ENCODE data around the gene AFF1. TPM values are rescaled to one million over a fixed set of nuclear protein-coding genes. Genes with fewer than 3 reads are reported as not detected.
"Not testable (repeated sequence)": the region's sequence is repeated elsewhere in the genome, so short reads cannot be mapped to it uniquely, and the experiment has no call there.

Gene AFF1
- total RNA-seq, 1 donor from 2014 or later, result 89.3 TPM

DNA sequence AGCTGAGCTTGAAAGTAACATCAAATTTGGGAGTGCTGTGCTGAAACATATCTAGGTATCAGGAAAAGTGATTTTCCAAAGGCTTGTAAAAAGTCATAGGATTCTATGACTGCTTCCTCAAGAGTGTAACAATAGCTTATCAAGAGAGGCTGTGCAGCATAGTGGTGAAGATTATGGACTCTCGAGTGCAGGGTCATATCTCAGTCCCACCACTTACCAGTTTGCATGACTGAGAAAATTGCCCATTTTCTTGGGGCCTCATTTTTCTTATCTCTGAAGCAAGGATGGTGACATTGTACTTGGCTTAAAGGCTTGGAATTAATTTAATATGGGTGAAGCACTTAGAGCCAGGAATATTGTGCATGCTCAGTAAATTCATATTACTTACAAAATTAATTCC, 57.2 kb downstream of the AFF1 start:
- TF ChIP-seq, protein P1, sequence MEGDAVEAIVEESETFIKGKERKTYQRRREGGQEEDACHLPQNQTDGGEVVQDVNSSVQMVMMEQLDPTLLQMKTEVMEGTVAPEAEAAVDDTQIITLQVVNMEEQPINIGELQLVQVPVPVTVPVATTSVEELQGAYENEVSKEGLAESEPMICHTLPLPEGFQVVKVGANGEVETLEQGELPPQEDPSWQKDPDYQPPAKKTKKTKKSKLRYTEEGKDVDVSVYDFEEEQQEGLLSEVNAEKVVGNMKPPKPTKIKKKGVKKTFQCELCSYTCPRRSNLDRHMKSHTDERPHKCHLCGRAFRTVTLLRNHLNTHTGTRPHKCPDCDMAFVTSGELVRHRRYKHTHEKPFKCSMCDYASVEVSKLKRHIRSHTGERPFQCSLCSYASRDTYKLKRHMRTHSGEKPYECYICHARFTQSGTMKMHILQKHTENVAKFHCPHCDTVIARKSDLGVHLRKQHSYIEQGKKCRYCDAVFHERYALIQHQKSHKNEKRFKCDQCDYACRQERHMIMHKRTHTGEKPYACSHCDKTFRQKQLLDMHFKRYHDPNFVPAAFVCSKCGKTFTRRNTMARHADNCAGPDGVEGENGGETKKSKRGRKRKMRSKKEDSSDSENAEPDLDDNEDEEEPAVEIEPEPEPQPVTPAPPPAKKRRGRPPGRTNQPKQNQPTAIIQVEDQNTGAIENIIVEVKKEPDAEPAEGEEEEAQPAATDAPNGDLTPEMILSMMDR (IDR thresholded peaks at IDR 0.05; ENCODE audit: unreplicated experiment), result no peak
- DNase-seq (ENCODE audit: low spot score, unreplicated experiment), result no peak
- Mint-ChIP-seq H3K4me3 (ENCODE audit: low read depth) (no peak overlapping the region), H3K9me3 (ENCODE audit: low read depth) (peaks cover 16% of the 10 kb centered on the region), H3K4me1 (ENCODE audit: low read depth) (peaks cover 4% of the 10 kb centered on the region), H3K27ac (no peak overlapping the region), H3K36me3 (ENCODE audit: insufficient read depth) (peaks cover 21% of the 10 kb centered on the region), H3K27me3 (no peaks in the 10 kb centered on the region)

DNA sequence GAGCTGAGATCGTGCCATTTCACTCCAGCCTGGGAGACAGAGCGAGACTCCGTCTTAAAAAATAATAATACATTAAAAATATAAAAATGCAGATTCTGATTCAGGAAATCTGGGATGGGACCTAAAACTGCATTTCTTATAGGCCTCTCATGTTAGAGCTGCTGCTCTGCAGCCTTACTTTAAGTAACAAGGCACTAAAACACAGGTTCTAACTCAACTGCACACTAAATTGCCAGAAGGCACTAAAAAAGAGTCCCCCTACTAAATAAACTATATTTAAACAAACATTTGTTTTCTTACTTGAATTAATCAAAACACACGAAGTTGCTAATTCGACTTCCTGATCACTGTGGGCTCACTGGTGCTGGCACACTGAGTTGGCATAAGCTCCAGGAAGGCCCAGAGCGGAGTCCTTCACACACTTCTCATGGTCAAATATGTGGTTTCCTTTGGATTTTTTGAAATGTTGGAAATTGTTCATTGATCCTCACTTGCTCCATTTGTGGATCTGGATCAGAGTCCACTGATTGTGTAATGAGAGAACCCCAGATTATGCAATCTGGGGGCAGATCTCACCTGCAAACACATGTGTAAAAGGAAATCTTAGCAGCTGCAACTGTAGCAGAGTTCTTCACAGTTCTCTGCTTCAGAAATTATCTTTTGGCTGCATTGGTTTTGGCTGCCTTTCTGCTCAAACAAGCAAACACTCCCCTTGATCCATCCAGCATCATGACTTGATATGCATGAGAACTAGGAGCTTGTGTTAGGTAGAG, 59.3 kb downstream of the AFF1 start:
- H3K27ac Mint-ChIP-seq, result no peak overlapping the region
- no peak for DNase-seq (ENCODE audit: low spot score, unreplicated experiment)
- peaks cover 4% of the 10 kb centered on the region for H3K4me1 Mint-ChIP-seq (ENCODE audit: low read depth)
- H3K27me3 Mint-ChIP-seq, result no peaks in the 10 kb centered on the region
- H3K36me3 Mint-ChIP-seq (ENCODE audit: insufficient read depth), result peaks cover 11% of the 10 kb centered on the region
- TF ChIP-seq, protein P1 (IDR thresholded peaks at IDR 0.05; ENCODE audit: unreplicated experiment), result no peak
- H3K9me3 Mint-ChIP-seq (ENCODE audit: low read depth), result peaks cover 7% of the 10 kb centered on the region
- H3K4me3 Mint-ChIP-seq (ENCODE audit: low read depth), result no peak overlapping the region

DNA sequence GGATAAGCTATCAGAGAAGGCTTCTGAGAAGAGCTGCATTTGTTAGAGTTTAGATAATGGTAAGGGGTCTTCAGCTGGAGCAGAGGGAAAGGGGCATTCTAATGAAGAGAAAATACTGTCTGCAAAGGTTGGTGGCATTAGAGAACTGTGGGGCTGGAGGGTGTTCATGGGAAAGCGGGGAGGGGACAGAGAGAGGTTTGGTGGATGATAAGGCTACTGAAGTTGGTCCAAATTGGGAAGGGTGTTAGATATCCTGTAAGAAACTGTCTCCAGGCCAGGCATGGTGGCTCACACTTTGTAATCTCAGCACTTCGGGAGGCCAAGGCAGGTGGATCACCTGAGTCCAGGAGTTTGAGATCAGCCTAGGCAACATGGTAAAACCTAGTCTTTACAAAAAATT, 59.9 kb downstream of the AFF1 start:
- TF ChIP-seq, protein P1 (IDR thresholded peaks at IDR 0.05; ENCODE audit: unreplicated experiment), result no peak
- no peak overlapping the region for H3K27ac Mint-ChIP-seq
- H3K27me3 Mint-ChIP-seq, result no peaks in the 10 kb centered on the region
- H3K4me3 Mint-ChIP-seq (ENCODE audit: low read depth), result no peak overlapping the region
- H3K36me3 Mint-ChIP-seq (ENCODE audit: insufficient read depth), result peaks cover 8% of the 10 kb centered on the region
- peaks cover 8% of the 10 kb centered on the region for H3K4me1 Mint-ChIP-seq (ENCODE audit: low read depth)
- no peak for DNase-seq (ENCODE audit: low spot score, unreplicated experiment)
- H3K9me3 Mint-ChIP-seq (ENCODE audit: low read depth), result peaks cover 3% of the 10 kb centered on the region

DNA sequence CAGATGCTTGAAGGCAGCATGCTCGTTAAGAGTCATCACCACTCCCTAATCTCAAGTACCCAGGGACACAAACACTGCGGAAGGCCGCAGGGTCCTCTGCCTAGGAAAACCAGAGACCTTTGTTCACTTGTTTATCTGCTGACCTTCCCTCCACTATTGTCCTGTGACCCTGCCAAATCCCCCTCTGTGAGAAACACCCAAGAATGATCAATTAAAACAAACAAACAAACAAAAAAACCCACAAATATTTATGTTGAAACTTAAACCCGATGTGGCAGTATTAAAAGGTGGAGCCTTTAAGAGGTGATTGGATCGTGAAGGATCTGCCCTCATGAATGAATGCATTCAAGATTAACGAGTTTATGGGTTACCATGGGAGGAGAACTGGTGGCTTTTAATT, 61.7 kb downstream of the AFF1 start:
- not testable (repeated sequence) for H3K4me3 Mint-ChIP-seq (ENCODE audit: low read depth); DNase-seq (ENCODE audit: low spot score, unreplicated experiment); H3K36me3 Mint-ChIP-seq (ENCODE audit: insufficient read depth); H3K27ac Mint-ChIP-seq; H3K9me3 Mint-ChIP-seq (ENCODE audit: low read depth); H3K27me3 Mint-ChIP-seq
- H3K4me1 Mint-ChIP-seq (ENCODE audit: low read depth), result peaks cover 15% of the 10 kb centered on the region

DNA sequence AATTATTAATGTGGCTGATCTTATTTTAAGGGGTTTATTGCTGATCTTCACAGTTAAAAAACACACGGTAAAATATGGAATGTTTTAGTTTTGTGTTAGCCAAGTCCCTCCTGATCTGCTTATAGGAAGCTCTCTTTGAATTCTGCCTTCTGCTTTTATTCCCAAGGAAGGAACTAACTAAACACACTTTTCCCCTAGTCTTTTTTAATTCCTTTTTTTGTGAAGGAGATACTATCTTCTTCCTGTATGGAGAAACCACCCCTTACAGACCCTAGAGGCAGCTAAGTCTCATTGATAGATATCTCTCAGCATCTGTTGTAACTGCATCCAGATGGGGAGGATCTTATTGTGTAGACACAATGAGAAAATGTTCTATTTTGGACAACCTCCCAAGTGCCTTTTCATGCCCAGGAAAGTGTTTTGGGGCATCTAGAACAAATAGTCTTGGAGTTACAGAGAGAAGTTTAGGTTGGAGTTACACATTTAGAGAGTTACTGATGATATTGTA, 64.4 kb downstream of the AFF1 start:
- Mint-ChIP-seq H3K9me3 (ENCODE audit: low read depth) (peaks cover 3% of the 10 kb centered on the region), H3K4me1 (ENCODE audit: low read depth) (peaks cover 17% of the 10 kb centered on the region), H3K27me3 (no peaks in the 10 kb centered on the region), H3K27ac (no peak overlapping the region), H3K4me3 (ENCODE audit: low read depth) (no peak overlapping the region), H3K36me3 (ENCODE audit: insufficient read depth) (peaks cover 7% of the 10 kb centered on the region)
- DNase-seq (ENCODE audit: low spot score, unreplicated experiment), result no peak
- TF ChIP-seq, protein P1 (IDR thresholded peaks at IDR 0.05; ENCODE audit: unreplicated experiment), result no peak

DNA sequence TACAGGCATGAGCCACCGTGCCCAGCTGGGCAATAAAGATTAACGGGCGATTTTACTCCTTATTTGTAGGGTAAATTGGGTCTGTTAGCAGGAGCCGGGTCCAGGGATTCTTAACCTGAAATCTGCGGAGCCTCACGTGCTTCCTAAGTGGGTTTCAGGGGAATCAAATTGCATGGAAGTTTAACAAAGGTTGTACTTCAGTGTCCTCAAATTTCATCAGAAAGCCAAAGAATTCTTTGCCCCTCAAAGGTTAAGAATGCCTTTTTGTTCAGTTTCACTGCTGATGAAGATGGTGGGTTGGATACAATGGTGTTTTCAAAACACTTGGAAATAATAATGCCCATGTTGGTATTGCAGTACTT, 67.9 kb downstream of the AFF1 start:
- Mint-ChIP-seq H3K4me3 (ENCODE audit: low read depth) (no peak overlapping the region), H3K27me3 (no peaks in the 10 kb centered on the region), H3K36me3 (ENCODE audit: insufficient read depth) (peaks cover 2% of the 10 kb centered on the region), H3K4me1 (ENCODE audit: low read depth) (peaks cover 25% of the 10 kb centered on the region), H3K9me3 (ENCODE audit: low read depth) (no peaks in the 10 kb centered on the region), H3K27ac (no peak overlapping the region)
- DNase-seq (ENCODE audit: low spot score, unreplicated experiment), result no peak
- TF ChIP-seq, protein P1 (IDR thresholded peaks at IDR 0.05; ENCODE audit: unreplicated experiment), result no peak

Measured in progenitor cell of endocrine pancreas (in vitro differentiated cells).